ENCODE data around the gene FKBP4.
A peak's percentile ranks its signal among the peaks of the same experiment; 100 is the strongest.

The FKBP4 gene

DNA sequence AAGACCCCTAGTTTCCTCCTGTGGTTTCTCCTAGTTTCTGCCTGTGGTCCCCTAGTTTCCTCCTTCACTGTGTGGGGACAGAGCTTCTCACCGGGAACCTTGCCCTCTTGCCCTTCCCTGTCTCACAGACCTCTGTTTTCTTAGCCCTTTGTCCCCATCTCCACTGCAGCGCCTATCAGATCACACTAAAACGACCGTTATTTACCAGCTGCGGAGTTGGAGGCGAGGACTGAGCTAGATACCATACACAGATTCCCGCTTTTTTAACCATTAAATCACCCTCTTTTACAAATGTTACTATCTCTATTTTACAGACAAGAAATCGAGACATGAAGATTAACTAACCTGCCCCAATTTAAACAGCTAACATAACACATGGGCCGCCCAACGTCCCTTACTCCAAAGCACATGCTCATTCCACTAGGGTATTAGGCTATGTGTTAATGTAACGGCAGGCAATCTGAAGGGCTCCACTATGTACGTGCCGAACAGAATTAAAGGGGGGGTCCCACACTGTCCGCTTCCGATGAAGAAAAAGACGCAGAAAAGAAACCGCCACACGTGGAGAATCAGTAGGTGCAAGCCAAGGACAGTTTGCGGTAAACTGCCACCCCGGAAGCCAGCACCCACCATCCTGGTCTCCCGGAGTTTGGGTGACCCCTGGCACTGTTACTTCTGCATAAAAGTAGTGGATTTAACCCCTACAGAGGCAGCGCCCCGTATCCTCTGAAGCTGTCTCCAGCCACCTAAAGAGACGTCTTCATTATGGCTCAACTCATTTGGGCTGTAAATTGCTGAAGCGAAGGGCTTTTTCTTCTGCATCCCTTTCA is 1.9 kb upstream of the FKBP4 start:
- Mint-ChIP-seq H3K9me3 (no peaks in the 10 kb centered on the region), H3K4me1 (ENCODE audit: low read depth in 2 of 2) (peaks cover 14 to 15% of the 10 kb centered on the region in 2 donors), H3K27ac (peak overlapping the region in 1 of 2 donors; percentile 46), H3K4me3 (peak overlapping the region; percentile 74 to 81), H3K36me3 (ENCODE audit: insufficient read depth) (peaks cover 18% of the 10 kb centered on the region), H3K27me3 (no peaks in the 10 kb centered on the region)
- no peak for DNase-seq
- ATAC-seq (replicated peaks) = no peak

DNA sequence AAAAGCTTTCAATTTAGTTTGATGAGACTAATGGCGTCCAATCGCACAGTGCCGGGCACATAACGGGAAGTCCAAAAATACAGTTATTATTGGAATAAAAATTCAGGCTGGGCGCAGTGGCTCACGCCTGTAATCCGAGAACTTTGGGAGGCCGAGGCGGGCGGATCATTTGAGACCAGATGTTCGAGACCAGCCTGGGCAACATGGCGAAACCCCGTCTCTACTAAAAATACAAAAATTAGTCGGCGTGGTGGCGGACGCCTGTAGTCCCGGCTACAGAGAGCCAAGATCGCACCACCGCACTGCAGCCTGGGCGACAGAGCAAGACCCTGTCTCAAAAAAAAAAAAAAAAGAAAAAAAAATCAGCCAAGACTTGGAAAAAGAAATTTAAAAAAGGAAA is 1.2 kb upstream of the FKBP4 start:
- Mint-ChIP-seq H3K27me3 (no peaks in the 10 kb centered on the region), H3K9me3 (no peaks in the 10 kb centered on the region), H3K27ac (peak overlapping the region; percentile 46 to 73), H3K4me1 (ENCODE audit: low read depth in 2 of 2) (peaks cover 14 to 18% of the 10 kb centered on the region in 2 donors), H3K36me3 (ENCODE audit: insufficient read depth) (peaks cover 21% of the 10 kb centered on the region), H3K4me3 (peak overlapping the region; percentile 74 to 81)
- DNase-seq = no peak
- no peak for ATAC-seq (replicated peaks)

DNA sequence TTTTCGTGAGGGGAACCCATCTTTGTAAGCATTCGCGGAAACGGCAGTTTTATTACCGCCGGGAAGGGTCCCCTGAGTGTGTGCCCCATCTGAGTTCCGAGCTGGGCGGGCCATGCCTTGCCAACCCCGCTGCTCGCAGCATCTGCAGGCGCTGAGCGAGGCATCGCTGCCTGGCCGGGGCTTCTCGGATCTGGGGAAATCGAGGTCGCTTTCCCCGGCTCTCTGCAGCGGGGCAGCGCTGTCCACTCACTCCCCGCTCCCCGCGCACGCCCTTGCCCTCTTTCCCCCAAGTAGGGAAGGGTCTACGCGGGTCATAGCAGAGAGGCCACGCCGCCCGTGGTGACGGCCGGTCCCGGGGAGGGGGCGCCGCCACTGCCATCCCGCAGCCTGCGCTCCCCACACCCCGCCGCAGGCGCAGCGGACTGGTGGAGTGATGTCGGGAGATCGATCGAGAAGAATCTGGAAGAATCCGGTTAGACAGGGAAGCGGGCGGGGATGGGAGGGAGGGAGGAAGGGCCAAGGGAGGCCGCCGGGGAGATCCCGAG is 507 bp upstream of the FKBP4 start:
- DNase-seq = peak in 1 of 3 experiments; percentile 17
- peak overlapping the region; percentile 55 to 73 for H3K27ac Mint-ChIP-seq

DNA sequence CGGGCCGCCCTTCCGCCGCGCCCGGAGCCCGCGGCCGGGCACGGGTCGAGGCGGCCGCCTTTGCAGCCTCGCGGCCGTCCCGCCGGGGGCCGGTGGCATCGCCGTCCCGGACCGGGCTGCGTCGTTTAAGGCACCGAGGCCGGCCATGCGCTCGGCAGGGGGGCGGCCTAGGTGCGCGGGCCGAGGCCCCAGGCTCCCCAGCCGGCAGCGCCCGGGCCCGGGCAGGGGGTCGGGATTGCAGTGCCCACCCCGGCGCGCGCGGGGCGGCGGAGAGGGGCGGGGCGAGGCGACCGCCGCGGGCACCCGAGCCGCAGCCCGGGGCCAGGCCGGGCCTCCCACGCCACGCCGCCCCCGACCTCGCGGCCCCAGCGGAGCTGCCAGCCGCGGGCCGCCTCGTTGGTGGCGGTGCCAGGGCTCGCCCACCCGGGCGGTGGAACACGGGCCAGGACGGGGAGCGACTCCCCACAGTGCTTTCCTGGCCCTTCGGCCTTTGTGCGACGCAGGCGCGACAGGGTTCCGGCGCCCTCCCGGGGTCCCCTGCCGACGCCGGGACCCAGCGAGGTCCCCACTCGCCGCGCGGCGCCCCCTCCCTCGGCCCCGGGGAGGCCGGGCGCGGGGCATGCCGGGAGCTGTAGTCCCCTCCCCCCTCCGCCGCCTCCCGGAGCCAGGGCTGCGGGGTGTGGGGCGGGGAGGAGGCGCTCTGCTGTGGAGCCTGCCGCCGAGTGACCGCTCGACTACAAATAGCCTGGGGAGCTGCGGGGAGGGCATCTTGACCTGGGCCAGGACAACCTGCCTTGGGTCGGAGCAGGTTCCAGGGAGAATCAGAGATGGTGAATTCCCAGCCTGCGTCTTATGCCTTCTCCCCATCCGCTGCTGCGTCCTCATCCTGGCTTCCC is 769 bp downstream of the FKBP4 start:
- Mint-ChIP-seq H3K9me3 (no peaks in the 10 kb centered on the region), H3K27me3 (no peaks in the 10 kb centered on the region), H3K36me3 (ENCODE audit: insufficient read depth) (peaks cover 36% of the 10 kb centered on the region), H3K27ac (peak overlapping the region; percentile 87 to 91), H3K4me1 (ENCODE audit: low read depth in 2 of 2) (peaks cover 14 to 19% of the 10 kb centered on the region in 2 donors), H3K4me3 (peak overlapping the region; percentile 86 to 88)
- ATAC-seq (replicated peaks) = peak; percentile 65
- peak; percentile 58 to 66 (median 65) for DNase-seq

More for the DNA sequence above, 507 bp upstream of the FKBP4 start:
- ATAC-seq (replicated peaks) = peak; percentile 4
- H3K27me3 Mint-ChIP-seq = no peaks in the 10 kb centered on the region
- no peaks in the 10 kb centered on the region for H3K9me3 Mint-ChIP-seq
- peaks cover 14 to 19% of the 10 kb centered on the region in 2 donors for H3K4me1 Mint-ChIP-seq (ENCODE audit: low read depth in 2 of 2)
- H3K4me3 Mint-ChIP-seq = peak overlapping the region; percentile 74 to 81
- H3K36me3 Mint-ChIP-seq (ENCODE audit: insufficient read depth) = peaks cover 24% of the 10 kb centered on the region

DNA sequence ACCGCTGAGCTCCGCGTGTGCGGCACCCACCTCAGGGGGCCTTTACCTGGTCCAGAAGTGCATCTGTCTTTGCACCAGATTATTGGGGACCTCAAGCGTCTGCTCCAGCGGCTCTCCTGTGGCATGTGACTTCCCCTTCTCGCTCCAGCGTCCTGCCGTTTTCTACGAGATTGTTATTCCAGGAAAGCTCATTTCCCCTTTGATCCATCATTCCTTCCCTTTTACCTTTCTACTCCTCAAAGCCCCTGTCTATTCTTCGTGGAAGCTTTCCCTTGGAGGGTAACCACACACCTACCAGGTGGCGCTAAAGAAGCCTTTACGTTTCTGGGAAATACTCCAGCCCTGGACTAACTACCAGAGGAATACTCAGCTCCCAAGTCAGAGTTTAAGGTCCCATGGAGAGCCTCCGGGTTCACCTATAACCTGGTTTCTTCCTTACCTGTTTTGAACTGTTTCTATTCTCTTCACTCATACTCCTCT is 1.5 kb downstream of the FKBP4 start:
- no peaks in the 10 kb centered on the region for H3K9me3 Mint-ChIP-seq
- peak overlapping the region; percentile 86 to 88 for H3K4me3 Mint-ChIP-seq
- H3K27ac Mint-ChIP-seq = peak overlapping the region; percentile 87 to 91
- H3K27me3 Mint-ChIP-seq = no peaks in the 10 kb centered on the region
- peaks cover 40% of the 10 kb centered on the region for H3K36me3 Mint-ChIP-seq (ENCODE audit: insufficient read depth)
- no peak for DNase-seq
- peaks cover 14 to 19% of the 10 kb centered on the region in 2 donors for H3K4me1 Mint-ChIP-seq (ENCODE audit: low read depth in 2 of 2)
- ATAC-seq (replicated peaks) = no peak

DNA sequence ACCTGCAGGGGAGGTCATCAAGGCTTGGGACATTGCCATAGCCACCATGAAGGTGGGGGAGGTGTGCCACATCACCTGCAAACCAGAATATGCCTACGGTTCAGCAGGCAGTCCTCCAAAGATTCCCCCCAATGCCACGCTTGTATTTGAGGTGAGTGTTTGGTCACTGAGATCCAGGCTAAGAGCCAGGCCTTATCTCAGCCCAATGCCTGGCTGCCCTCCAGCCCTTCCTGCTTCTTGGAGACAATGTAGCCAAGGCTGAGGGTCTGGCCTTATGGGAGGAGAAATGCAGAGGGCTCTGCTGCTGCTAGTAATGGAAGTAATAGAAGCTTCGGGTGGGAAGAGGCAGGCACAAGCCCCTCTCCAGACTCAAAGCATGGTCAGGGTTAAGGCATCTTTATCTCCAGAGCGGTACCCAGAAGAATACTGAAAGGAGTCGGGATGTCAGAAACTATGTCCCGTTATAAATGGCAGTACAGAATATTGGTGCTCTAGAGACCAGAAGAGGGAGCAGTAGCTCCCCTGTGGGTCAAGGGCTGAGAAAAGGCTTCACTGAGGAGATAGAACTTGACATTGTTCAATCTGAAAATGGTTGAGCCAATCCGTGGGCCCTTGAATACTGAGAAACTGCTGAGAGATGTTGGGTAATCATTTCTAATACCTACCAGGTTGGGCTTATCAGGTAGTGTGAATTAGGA is 3.1 kb downstream of the FKBP4 start:
- H3K4me1 Mint-ChIP-seq (ENCODE audit: low read depth in 2 of 2) = peaks cover 13 to 18% of the 10 kb centered on the region in 2 donors
- peak overlapping the region; percentile 86 to 88 for H3K4me3 Mint-ChIP-seq
- no peak overlapping the region for H3K27ac Mint-ChIP-seq
- H3K36me3 Mint-ChIP-seq (ENCODE audit: insufficient read depth) = peaks cover 56% of the 10 kb centered on the region
- DNase-seq = no peak
- H3K27me3 Mint-ChIP-seq = no peaks in the 10 kb centered on the region
- no peak for ATAC-seq (replicated peaks)
- no peaks in the 10 kb centered on the region for H3K9me3 Mint-ChIP-seq

DNA sequence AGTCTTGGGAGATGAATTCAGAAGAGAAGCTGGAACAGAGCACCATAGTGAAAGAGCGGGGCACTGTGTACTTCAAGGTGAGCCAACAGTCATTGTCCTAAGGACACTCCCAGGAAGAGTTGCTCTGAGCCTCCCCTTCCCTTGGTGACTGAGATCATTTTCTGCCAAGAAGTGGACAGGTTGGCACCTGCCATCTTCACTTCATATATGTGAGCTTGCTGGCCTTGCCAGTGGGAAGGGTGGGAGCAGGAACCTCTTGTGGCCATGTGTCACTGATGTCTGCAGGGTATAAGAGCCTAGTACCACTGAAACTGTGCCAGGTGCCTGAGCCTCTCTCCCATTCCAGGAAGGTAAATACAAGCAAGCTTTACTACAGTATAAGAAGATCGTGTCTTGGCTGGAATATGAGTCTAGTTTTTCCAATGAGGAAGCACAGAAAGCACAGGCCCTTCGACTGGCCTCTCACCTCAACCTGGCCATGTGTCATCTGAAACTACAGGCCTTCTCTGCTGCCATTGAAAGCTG is 5.3 kb downstream of the FKBP4 start:
- DNase-seq (no peak), ATAC-seq (replicated peaks) (no peak)
- peaks cover 60% of the 10 kb centered on the region for H3K36me3 Mint-ChIP-seq (ENCODE audit: insufficient read depth)
- H3K27me3 Mint-ChIP-seq = no peaks in the 10 kb centered on the region
- no peak overlapping the region for H3K4me3 Mint-ChIP-seq
- peak overlapping the region in 1 of 2 donors; percentile 41 for H3K27ac Mint-ChIP-seq
- H3K4me1 Mint-ChIP-seq (ENCODE audit: low read depth in 2 of 2) = peaks cover 13 to 16% of the 10 kb centered on the region in 2 donors
- no peaks in the 10 kb centered on the region for H3K9me3 Mint-ChIP-seq

DNA sequence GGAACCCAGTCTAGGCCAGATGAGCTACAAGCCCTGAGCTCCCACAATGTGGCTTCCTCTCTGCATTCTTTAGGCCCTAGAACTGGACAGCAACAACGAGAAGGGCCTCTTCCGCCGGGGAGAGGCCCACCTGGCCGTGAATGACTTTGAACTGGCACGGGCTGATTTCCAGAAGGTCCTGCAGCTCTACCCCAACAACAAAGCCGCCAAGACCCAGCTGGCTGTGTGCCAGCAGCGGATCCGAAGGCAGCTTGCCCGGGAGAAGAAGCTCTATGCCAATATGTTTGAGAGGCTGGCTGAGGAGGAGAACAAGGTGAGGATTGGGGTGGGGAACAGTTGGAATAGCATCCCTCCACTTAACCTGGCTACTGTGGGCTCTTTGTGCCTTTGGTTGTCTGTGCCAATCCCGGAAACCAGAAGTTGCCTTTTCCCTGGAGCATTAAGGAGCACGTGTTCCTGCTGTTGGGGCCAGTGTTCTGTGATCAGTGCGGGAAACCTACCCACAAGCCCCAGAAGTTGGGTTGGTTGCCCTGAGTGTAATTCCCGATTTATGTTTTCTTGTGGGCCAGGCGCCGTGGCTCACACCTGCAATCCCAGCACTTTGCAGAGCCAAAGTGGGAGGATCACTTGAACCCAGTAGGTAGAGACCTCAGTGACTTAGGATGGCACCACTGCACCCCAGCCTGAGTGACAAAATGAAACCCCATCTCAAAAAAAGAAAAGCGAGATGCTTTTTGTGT is 6.4 kb downstream of the FKBP4 start:
- ATAC-seq (replicated peaks) (no peak), DNase-seq (no peak)
- H3K4me3 Mint-ChIP-seq = no peak overlapping the region
- H3K4me1 Mint-ChIP-seq (ENCODE audit: low read depth in 2 of 2) = peaks cover 10 to 13% of the 10 kb centered on the region in 2 donors
- H3K36me3 Mint-ChIP-seq (ENCODE audit: insufficient read depth) = peaks cover 62% of the 10 kb centered on the region
- no peaks in the 10 kb centered on the region for H3K9me3 Mint-ChIP-seq
- peak overlapping the region in 1 of 2 donors; percentile 41 for H3K27ac Mint-ChIP-seq
- H3K27me3 Mint-ChIP-seq = no peaks in the 10 kb centered on the region

DNA sequence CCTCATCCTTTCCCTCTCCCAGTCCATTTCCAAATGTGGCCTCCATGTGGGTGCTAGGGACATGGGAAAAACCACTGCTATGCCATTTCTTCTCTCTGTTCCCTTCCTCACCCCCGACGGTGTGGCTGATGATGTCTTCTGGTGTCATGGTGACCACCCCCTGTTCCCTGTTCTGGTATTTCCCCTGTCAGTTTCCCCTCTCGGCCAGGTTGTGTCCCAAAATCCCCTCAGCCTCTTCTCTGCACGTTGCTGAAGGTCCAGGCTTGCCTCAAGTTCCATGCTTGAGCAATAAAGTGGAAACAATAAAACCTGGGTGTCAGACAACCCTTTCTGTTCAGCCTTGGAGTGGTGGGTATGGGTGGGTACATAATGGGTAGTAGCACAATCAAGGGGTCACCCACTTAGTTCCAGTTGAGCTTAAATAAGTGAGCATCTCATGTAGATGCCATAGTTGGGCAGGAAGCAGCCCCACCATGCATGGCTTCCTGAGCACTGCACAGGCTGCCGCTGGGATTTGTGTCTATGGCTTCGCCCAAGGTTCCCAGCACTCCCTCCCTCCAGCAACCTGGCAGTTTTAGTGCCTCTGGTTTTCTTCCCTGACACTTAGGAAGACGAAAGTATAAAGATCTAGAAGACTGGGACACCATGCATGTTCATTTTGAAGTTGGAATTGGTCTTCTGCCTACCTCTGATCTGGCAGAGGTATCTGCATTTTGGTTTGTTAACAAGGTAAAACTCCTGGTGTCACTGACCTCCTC is 9.0 kb downstream of the FKBP4 start:
- Mint-ChIP-seq H3K27me3 (no peaks in the 10 kb centered on the region), H3K9me3 (no peaks in the 10 kb centered on the region), H3K27ac (peak overlapping the region; percentile 29 to 32), H3K4me3 (no peak overlapping the region), H3K4me1 (ENCODE audit: low read depth in 2 of 2) (no peaks in the 10 kb centered on the region), H3K36me3 (ENCODE audit: insufficient read depth) (peaks cover 49% of the 10 kb centered on the region)
- ATAC-seq (replicated peaks) (no peak), DNase-seq (no peak)

DNA sequence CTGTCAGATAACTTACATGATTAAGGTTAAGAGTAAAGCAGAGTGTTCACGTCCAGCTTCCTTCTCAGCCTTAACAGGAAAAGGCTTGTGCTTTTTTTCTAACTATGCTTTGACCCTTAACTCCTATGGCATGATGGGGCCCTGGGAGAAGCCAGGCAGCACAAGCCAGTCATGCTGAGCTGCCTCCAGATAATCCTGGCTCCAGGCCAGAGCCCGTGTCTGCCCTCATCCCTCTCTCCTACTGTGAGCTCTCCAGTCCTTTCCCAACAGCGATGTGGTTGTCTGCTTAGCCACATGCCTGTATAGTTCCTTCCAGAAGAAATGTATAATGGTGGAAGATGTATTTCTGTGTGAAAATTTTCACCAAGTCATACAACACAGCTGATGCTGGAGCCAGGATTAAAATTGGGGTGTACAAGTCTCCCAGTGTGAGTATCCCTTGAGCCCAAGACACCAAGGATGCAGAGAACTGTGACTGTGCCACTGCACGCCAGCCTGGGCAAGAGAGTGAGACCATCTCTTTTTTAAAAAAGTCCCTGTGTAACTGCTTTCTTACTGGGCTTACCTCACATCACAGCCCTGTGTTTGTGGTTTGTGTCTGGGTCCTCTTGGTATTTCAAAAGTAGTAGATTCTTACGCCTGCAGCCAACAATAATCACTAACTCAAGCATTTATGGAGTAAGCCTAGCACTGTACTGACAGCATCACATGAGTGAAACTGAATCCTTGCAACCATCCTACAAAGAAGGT is 9.8 kb downstream of the FKBP4 start:
- ATAC-seq (replicated peaks) (no peak), DNase-seq (no peak)
- H3K36me3 Mint-ChIP-seq (ENCODE audit: insufficient read depth) = peaks cover 44% of the 10 kb centered on the region
- no peaks in the 10 kb centered on the region for H3K9me3 Mint-ChIP-seq
- H3K4me3 Mint-ChIP-seq = no peak overlapping the region
- H3K27me3 Mint-ChIP-seq = no peaks in the 10 kb centered on the region
- H3K4me1 Mint-ChIP-seq (ENCODE audit: low read depth in 2 of 2) = no peaks in the 10 kb centered on the region
- peak overlapping the region in 1 of 2 donors; percentile 29 for H3K27ac Mint-ChIP-seq

DNA sequence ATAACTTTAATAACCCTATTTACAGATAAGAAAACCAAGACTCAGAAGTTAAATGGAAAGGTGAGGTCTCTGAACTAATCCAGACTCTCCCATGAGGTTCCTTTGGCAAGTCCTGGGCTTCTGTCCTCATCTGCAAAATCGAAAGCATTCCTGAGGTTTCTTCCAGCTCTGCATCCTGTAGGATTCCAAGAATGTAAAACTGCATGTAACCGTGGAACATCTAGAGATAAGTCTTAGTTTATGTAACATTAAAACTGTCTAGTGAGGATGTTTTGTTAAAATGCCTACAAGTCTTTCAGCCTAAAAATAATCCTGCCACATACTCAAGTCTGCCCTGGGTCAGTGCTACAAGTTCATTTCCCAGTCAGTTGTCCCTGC is 10.4 kb downstream of the FKBP4 start:
- no peak for DNase-seq
- Mint-ChIP-seq H3K4me1 (ENCODE audit: low read depth in 2 of 2) (no peaks in the 10 kb centered on the region), H3K9me3 (no peaks in the 10 kb centered on the region), H3K4me3 (no peak overlapping the region), H3K36me3 (ENCODE audit: insufficient read depth) (peaks cover 39% of the 10 kb centered on the region), H3K27ac (peak overlapping the region in 1 of 2 donors; percentile 29), H3K27me3 (no peaks in the 10 kb centered on the region)
- no peak for ATAC-seq (replicated peaks)
